GM21528 (cell line): ENCODE measurements around the gene SYNE3.

Experiments
- ATAC-seq: cut with Tn5 transposase; IDR thresholded peaks from one replicate; pipeline ENCODE4 v1.9.1; 2021; ENCODE audit warnings: mild to moderate bottlenecking, moderate library complexity; ENCODE audit not compliant: unreplicated experiment, low FRiP score

SYNE3 gene

DNA sequence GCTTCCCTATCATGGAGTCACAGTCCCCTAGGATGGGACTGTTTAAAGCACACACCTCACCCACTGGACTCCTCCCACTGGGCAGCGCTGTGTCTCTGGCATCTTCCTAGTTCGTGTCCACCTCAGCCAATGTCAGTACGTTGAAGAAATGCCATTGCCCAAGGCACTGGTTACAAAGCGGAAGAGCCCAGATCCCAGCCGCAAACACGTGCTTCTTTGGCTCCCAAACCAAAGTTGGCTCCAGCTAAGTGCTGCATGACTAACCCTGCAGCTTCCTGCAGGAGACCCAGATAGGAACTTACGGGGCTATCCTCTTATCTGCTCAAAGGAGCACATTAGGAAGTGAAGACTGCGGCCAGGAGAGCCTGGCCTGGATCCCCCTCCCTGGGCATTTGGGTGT is 9.3 kb downstream of the SYNE3 start:
- ATAC-seq = no peak

DNA sequence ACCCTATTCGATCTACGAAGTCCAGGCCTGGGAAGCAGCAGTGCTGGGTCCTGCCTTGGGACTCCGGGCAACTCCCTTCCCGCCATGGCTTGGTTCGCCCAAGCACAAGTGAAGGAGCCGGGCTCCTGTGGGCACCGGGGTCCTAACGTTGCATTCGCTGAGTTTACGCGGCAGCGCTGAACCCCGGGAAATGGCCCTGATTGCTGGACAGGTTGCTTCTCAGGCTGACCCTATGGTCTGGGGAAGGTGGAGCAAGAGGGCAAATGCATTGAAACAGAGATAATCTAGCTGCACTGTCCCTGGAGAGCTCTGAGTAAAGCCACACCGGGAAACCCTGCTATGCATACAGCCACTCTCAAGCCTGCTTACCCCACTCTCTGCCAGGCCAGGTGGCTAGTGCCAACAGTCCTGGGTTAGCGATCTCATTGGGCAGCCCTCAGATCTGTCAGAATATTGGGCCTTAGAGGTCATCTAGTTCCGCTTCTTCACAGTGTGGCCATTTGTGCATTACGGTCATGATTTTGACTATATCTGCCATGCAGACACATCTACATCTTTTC is 11.3 kb downstream of the SYNE3 start:
- peak; percentile 46 for ATAC-seq

GRCh38 chr14:95504135-95505029 is 12.1 kb downstream of the SYNE3 start:
- no peak for ATAC-seq

GRCh38 chr14:95503365-95504134 is 12.9 kb downstream of the SYNE3 start:
- peak; percentile 45 for ATAC-seq

GRCh38 chr14:95502381-95502950 is 14.0 kb downstream of the SYNE3 start:
- no peak for ATAC-seq

- ATAC-seq = no peak
These were observed 15.6 kb downstream of the SYNE3 start for GRCh38 chr14:95500772-95501401.

- no peak for ATAC-seq
These were observed 16.2 kb downstream of the SYNE3 start for GRCh38 chr14:95500201-95500681.

GRCh38 chr14:95499354-95499750 is 17.1 kb downstream of the SYNE3 start:
- ATAC-seq = no peak

- no peak for ATAC-seq
These were observed 17.7 kb downstream of the SYNE3 start for GRCh38 chr14:95498622-95499353.

DNA sequence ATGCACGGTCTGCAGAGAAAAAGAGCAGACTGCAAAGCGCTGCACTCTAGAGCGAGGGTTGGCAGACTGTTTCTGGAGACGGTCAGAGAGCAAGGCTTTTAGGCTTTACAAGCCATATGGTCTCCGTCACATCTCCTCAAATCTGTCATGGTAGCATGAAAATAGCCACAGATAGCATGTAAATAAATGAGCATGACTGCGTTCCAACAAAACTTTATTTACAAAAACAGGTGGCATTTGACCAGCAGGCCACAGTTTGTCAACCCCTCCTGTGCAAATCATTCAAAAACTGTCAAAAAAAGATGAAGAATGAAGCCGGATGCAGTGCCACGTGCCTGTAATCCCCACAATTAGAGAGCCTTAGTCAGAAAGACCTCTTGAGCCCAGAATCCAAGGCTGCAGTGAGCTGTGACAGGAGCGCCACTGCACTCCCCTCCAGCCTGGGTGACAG is 18.9 kb downstream of the SYNE3 start:
- ATAC-seq = no peak

- ATAC-seq = no peak
These were observed 19.7 kb downstream of the SYNE3 start for GRCh38 chr14:95496690-95497259.

- peak; percentile 9 for ATAC-seq
These were observed 20.3 kb downstream of the SYNE3 start for GRCh38 chr14:95496111-95496681.

DNA sequence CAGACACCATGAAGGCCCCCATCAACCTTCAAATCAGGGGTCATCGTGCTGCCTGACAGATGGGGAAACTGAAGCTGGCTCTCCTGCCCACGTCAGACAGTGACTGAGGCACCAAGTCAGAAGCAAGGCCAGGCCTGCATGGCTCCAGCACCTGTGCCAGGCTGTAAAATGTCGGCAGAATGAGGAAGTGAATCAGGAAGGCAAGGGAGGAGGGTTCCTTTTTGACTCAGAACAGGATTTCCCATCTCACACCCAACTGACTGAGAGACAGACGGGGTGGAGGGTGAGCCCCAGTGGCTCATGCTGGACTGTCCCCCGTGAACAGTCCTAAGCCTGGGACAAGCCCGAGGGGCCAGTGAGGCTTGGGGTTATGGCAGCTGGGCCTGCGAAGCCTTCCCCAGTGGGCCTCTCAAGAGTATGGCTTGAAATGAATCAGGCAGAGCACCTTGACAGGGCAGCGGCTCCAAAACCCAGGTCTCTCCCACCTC is 20.9 kb downstream of the SYNE3 start:
- peak; percentile 77 for ATAC-seq

DNA sequence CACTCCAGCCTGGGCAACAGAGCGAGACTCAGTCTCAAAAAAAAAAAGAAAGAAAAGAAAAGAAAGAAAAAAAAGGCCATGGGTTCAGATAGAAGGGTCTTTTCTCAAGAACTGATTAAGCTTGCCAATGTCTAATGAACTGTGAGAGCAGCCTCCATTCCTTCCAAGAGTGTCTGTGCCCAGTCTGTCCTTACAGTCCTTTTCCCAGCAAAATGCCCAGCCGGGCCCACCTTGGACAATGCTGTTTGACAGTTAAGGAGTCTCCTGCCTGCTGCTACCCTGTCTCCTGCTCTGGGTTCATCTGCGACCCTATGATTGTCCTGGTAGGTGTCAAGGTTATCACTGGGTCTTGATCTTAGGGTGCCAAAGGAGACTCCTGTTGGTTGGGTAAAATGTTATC is 21.4 kb downstream of the SYNE3 start:
- no peak for ATAC-seq

DNA sequence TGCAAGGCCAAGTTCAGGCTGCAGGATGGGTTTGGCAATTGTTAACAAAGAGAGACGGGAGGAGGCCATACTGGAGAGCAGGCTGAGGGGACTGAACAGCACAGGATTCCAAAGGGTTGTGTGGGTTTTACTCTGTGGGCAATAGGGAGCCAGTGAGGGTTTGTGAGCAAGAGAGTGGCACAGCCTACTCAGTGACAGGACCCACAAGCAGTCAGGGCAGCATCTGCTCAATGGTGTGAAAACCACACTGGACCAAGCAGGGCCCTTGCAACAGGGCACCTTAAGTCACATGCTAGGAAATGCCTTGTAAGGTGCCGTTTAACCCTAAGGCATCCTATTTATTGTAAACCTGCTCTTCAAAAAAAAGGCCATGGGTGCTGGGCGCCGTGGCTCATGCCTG is 22.0 kb downstream of the SYNE3 start:
- ATAC-seq = no peak

- no peak for ATAC-seq
These were observed 22.5 kb downstream of the SYNE3 start for GRCh38 chr14:95493976-95494375.

- ATAC-seq = no peak
These were observed 22.9 kb downstream of the SYNE3 start for GRCh38 chr14:95493503-95493902.

- no peak for ATAC-seq
These were observed 24.4 kb downstream of the SYNE3 start for GRCh38 chr14:95491936-95492608.
